Nephron (organoid): ENCODE data around the gene SCAMP2.
A peak's percentile ranks its signal among the peaks of the same experiment; 100 is the strongest.
"Not testable (repeated sequence)": the region's sequence is repeated elsewhere in the genome, so short reads cannot be mapped to it uniquely, and the experiment has no call there.

ENCODE experiments used
- H3K27ac Mint-ChIP-seq, 3 experiments: 2 replicates each; pipeline ENCODE4 v1.8.0; 2020; ENCODE audit warnings: mixed read lengths in 3 of 3, mild to moderate bottlenecking in 2 of 3, moderate library complexity in 1 of 3
- H3K27me3 Mint-ChIP-seq: 2 replicates; pipeline ENCODE4 v1.8.0; 2021; ENCODE audit warnings: low read depth, mild to moderate bottlenecking, moderate library complexity, mixed read lengths
- H3K36me3 Mint-ChIP-seq: 2 replicates; pipeline ENCODE4 v1.8.0; 2020; ENCODE audit warnings: low read depth, mixed read lengths
- H3K4me1 Mint-ChIP-seq: 2 replicates; pipeline ENCODE4 v1.8.0; 2020; ENCODE audit warnings: mixed read lengths
- H3K4me3 Mint-ChIP-seq, 3 experiments: 2 replicates each; pipeline ENCODE4 v1.8.0; 2020; ENCODE audit warnings: mild to moderate bottlenecking in 3 of 3, mixed read lengths in 3 of 3, moderate library complexity in 2 of 3
- H3K9me3 Mint-ChIP-seq: 2 replicates; pipeline ENCODE4 v1.8.0; 2020; ENCODE audit warnings: mixed read lengths
- TF ChIP-seq, protein P1 (sequence below), 3 experiments: fragments of 200-600 bp; sonication (generic); IDR thresholded peaks; one replicate each; pipeline ENCODE4 v1.5.0; 2021; ENCODE audit warnings: antibody characterized with exemption in 3 of 3; ENCODE audit not compliant: unreplicated experiment in 3 of 3

SCAMP2 gene

DNA sequence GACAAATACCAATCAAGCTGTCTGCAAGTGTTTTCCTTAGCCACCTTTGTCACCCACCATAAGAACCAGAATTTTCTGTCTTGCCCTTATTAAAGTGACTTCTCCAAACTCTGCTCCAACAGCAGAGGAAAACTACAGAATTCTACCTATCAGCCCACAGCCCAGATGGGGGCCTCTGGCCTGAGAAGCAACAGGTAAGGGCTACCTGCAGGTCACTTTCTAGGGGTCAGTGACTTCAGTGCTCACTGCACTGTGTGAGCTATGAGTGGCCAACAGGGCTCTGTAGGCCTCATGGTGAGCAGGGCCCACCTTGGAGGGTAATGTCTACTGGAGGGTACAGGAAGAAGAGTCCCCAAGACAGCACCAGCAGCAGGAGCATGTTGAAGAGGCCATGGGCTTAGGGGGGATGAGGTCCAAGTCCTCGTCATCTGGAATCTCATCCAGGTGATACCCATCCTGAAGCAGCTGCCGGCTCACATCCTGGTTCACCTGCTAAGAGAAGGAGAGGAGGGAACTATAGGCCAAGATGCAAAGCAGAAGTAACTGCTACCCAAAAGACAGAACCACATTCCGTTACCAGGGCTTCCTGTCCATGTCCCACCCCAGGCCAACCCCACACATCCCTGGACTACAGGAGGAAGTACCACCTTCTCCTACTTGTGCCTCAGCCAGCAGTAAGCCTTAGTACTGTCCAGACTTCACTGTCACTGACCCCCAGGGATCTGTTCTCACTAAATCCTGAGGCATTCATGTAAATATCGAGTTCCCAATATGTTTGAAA lies 29.3 kb upstream of the SCAMP2 start:
- H3K36me3 Mint-ChIP-seq: peaks cover 48% of the 10 kb centered on the region
- peaks cover 3% of the 10 kb centered on the region for H3K27me3 Mint-ChIP-seq
- H3K9me3 Mint-ChIP-seq: no peaks in the 10 kb centered on the region
- H3K4me3 Mint-ChIP-seq: peak overlapping the region; percentile 27 to 69 (median 56)
- peaks cover 23% of the 10 kb centered on the region for H3K4me1 Mint-ChIP-seq
- peak overlapping the region in 1 of 3 experiments; percentile 56 for H3K27ac Mint-ChIP-seq
- TF ChIP-seq, protein P1, sequence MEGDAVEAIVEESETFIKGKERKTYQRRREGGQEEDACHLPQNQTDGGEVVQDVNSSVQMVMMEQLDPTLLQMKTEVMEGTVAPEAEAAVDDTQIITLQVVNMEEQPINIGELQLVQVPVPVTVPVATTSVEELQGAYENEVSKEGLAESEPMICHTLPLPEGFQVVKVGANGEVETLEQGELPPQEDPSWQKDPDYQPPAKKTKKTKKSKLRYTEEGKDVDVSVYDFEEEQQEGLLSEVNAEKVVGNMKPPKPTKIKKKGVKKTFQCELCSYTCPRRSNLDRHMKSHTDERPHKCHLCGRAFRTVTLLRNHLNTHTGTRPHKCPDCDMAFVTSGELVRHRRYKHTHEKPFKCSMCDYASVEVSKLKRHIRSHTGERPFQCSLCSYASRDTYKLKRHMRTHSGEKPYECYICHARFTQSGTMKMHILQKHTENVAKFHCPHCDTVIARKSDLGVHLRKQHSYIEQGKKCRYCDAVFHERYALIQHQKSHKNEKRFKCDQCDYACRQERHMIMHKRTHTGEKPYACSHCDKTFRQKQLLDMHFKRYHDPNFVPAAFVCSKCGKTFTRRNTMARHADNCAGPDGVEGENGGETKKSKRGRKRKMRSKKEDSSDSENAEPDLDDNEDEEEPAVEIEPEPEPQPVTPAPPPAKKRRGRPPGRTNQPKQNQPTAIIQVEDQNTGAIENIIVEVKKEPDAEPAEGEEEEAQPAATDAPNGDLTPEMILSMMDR (IDR thresholded peaks at IDR 0.05; ENCODE audit: unreplicated experiment in 3 of 3): no peak

DNA sequence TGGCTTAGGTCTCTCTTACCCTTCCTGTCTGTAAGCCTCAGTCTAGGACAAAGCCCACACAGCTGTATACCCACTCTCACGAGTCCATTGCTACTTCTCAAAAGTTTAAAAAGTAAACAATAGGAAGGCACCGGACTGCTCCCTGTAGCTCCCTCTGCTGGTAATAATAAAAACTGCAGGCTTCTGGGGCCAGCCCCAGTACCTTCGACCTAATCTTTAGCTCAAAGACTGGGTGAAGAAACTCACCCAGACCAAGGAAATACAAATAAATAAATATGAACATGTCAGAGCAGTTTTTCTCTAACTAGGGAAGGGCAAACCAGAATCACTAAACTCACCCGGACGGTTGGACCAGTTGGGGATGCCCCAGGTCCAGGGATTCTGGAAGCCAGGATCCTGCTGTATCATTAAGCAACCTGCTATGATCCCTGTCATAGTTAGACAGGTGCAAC lies 28.5 kb upstream of the SCAMP2 start:
- Mint-ChIP-seq H3K27ac (no peak overlapping the region), H3K4me1 (peaks cover 23% of the 10 kb centered on the region), H3K27me3 (peaks cover 3% of the 10 kb centered on the region), H3K4me3 (peak overlapping the region in 2 of 3 experiments; percentile 43 to 49), H3K36me3 (peaks cover 48% of the 10 kb centered on the region), H3K9me3 (no peaks in the 10 kb centered on the region)
- TF ChIP-seq, protein P1 (IDR thresholded peaks at IDR 0.05; ENCODE audit: unreplicated experiment in 3 of 3): peak; percentile 87 to 93 (median 91)

DNA sequence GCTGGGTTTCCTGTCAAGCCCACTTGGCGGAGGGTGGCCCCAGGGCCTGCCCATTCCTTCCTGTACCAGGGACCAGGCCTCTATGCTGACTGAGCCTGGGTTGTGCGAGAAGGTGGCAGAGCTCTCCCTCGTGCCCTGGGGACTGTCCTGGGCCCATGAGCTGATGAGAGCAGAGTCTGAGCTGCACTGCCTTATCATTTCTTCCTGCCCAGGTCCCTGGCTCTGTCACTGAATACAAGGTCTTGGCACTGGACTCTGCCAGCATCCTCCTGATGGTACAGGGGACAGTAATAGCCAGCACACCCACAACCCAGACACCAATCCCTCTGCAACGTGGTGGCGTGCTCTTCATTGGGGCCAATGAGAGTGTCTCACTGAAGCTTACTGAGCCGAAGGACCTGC lies 24.1 kb upstream of the SCAMP2 start:
- TF ChIP-seq, protein P1 (IDR thresholded peaks at IDR 0.05; ENCODE audit: unreplicated experiment in 3 of 3): no peak
- no peaks in the 10 kb centered on the region for H3K9me3 Mint-ChIP-seq
- no peaks in the 10 kb centered on the region for H3K27me3 Mint-ChIP-seq
- peaks cover 26% of the 10 kb centered on the region for H3K36me3 Mint-ChIP-seq
- H3K4me1 Mint-ChIP-seq: no peaks in the 10 kb centered on the region
- no peak overlapping the region for H3K4me3 Mint-ChIP-seq
- H3K27ac Mint-ChIP-seq: no peak overlapping the region

DNA sequence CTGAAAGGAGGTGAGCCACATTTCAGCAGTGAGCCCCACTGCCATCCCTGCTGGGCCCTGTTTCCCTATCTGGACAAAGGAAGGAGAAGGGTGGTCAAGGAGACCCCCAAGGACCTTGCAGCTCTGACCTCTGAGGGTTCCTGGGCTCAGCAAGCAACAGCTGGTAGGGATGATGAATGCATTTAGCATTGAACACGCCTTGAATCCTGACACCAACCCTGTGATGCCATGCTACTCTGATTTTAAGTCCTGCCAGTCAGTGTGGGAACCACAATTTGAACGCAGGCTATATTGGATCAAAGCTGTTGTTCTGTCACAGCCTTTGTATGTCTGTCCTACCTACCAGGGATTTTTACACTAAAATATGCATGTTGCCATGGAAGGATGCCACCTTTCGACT lies 23.2 kb upstream of the SCAMP2 start:
- Mint-ChIP-seq H3K4me1 (no peaks in the 10 kb centered on the region), H3K9me3 (no peaks in the 10 kb centered on the region), H3K27ac (no peak overlapping the region), H3K27me3 (no peaks in the 10 kb centered on the region), H3K4me3 (no peak overlapping the region), H3K36me3 (peaks cover 21% of the 10 kb centered on the region)
- TF ChIP-seq, protein P1 (IDR thresholded peaks at IDR 0.05; ENCODE audit: unreplicated experiment in 3 of 3): no peak

DNA sequence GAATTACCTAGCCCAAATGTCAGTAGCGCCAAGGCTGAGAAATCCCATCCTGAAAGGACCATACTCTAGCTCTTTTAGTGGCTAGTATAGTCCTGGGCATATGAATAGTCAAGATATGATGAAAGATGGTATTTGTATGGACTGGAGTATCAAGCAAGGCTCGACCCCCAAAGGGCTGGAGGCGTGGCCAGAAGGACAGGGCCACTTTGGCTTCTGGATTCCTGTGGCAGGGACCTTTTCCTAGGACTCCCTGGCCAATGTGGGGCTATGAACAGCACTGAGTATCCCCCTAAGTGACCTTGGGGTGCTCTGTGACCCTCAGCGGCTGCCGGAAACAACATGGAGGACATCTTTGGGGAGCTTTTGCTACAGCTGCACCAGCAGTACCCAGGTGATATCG lies 22.7 kb upstream of the SCAMP2 start:
- Mint-ChIP-seq H3K9me3 (no peaks in the 10 kb centered on the region), H3K27me3 (no peaks in the 10 kb centered on the region), H3K4me1 (peaks cover under 1% of the 10 kb centered on the region), H3K27ac (no peak overlapping the region), H3K36me3 (peaks cover 19% of the 10 kb centered on the region), H3K4me3 (no peak overlapping the region)
- TF ChIP-seq, protein P1 (IDR thresholded peaks at IDR 0.05; ENCODE audit: unreplicated experiment in 3 of 3): no peak

DNA sequence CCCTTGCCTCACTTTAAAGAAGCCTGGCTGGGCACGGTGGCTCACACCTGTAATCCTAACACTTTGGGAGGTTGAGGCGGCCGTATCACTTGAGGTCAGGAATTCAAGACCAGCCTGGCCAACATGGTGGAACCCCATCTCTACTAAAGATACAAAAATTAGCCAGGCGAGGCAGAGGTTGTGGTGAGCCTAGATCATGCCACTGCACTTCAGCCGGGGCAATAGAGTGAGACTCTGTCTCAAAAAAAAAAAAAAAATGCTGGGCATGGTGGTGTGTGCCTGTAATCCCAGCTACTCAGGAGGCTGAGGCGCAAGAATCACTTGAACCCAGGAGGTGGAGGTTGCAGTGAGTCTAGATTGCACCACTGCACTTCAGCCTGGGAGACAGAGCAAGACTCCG lies 21.2 kb upstream of the SCAMP2 start:
- H3K27me3 Mint-ChIP-seq, H3K4me3 Mint-ChIP-seq, H3K9me3 Mint-ChIP-seq, H3K27ac Mint-ChIP-seq: not testable (repeated sequence)
- H3K36me3 Mint-ChIP-seq: peaks cover 12% of the 10 kb centered on the region
- H3K4me1 Mint-ChIP-seq: peaks cover 12% of the 10 kb centered on the region
